Transverse colon (tissue), 4 donors: ENCODE results near the gene EFCAB12. TPM values are rescaled to one million over a fixed set of nuclear protein-coding genes. Genes with fewer than 3 reads are reported as not detected.

Experiments used
- DNase-seq: peaks from one replicate; pipeline ENCODE4 v3.0.0-alpha.2; 2019
- H3K27ac ChIP-seq, 4 donors: fragments of 200-600 bp; sonication (generic); 2 replicates each; pipeline ENCODE4 v1.5.1; 2016 to 2018; ENCODE audit warnings: inconsistent platforms in 4 of 4
- H3K27me3 ChIP-seq: fragments of 200-600 bp; sonication (generic); 2 replicates; pipeline ENCODE4 v1.5.1; 2017; ENCODE audit warnings: inconsistent platforms
- H3K36me3 ChIP-seq, 4 donors: fragments of 200-600 bp; sonication (generic); 2 replicates each; pipeline ENCODE4 v1.5.1; 2017 to 2019; ENCODE audit warnings: inconsistent platforms in 4 of 4
- H3K4me1 ChIP-seq, 4 donors: fragments of 200-600 bp; sonication (generic); 2 replicates each; pipeline ENCODE4 v1.5.1; 2017 to 2020; ENCODE audit warnings: inconsistent platforms in 4 of 4
- H3K4me3 ChIP-seq, 4 donors: fragments of 200-600 bp; sonication (generic); 1 replicate in 1 of 4; 2 replicates in 3 of 4; pipeline versions ENCODE4 v1.5.1 to v1.6.1; 2017 to 2019; ENCODE audit warnings: inconsistent platforms in 4 of 4
- H3K9me3 ChIP-seq, 2 donors: fragments of 200-600 bp; sonication (generic); 2 replicates each; pipeline ENCODE4 v1.5.1; 2017 to 2019; ENCODE audit warnings: inconsistent platforms in 2 of 2
- CTCF ChIP-seq, 5 experiments: fragments of 200-600 bp in 3 of 5; fragments of 450-650 bp in 2 of 5; sonication (generic) in 3 of 5; IDR thresholded peaks; 1 replicate in 2 of 5; 2 replicates in 3 of 5; pipeline ENCODE4 v1.5.1; 2016 to 2017; ENCODE audit warnings: antibody characterized with exemption in 5 of 5, inconsistent platforms in 3 of 5, mild to moderate bottlenecking in 2 of 5, moderate library complexity in 1 of 5
- EP300 ChIP-seq: sonication (generic); formaldehyde crosslinking; IDR thresholded peaks from one replicate; pipeline ENCODE4 v1.6.1; 2017; ENCODE audit warnings: antibody characterized with exemption, low read depth
- POLR2A ChIP-seq: fragments of 450-650 bp; IDR thresholded peaks from one replicate; pipeline ENCODE4 v1.6.1; 2016; ENCODE audit warnings: antibody characterized with exemption, mild to moderate bottlenecking, moderate library complexity
- POLR2AphosphoS5 ChIP-seq, 3 donors: sonication (generic); formaldehyde crosslinking; IDR thresholded peaks; one replicate each; pipeline ENCODE4 v1.6.1; 2016; ENCODE audit warnings: antibody characterized with exemption in 3 of 3
- WGBS, 2 donors: methylation state at CpG; one replicate each; pipeline ENCODE4 v1.1.5; 2018; ENCODE audit warnings: low coverage in 1 of 2; 5-methylcytosine and 5-hydroxymethylcytosine counted together
- in situ Hi-C, 4 donors: fragments of 200-750 bp; cut with MboI; loops; one replicate each; pipeline versions ENCODE4 v1.15.0 to v1.15.1; 2017; ENCODE audit warnings: low sequenced_read_pairs in 3 of 4, low pct_ligation_motif_present in 1 of 4, low pct_unique_long_range_greater_than_20kb in 1 of 4
- intact Hi-C: fragments of 100-400 bp; cut with DNase I; formaldehyde crosslinking; loops from one replicate; pipeline ENCODE4 v1.15.1; 2023; ENCODE audit warnings: low total_unique reads
- total RNA-seq, 4 donors: library from RNA; depleted of rRNA; stranded (reverse); fragments of >200 nt; gene quantifications; one replicate each; pipeline ENCODE4 v1.1.0, GENCODE V29; 2016

The EFCAB12 gene
- total RNA-seq, 4 donors from 2014 or later, result 0.14 to 0.32 TPM; not detected in 2

- whole genome bisulfite sequencing, 2 donors, result 71 to 100% methylated on average over 1 to 4 of the region's 4 CpGs
- H3K36me3 ChIP-seq, result peaks cover 0 to 33% (median 13%) of the 10 kb centered on the region in 4 donors
- H3K27me3 ChIP-seq, result no peaks in the 10 kb centered on the region
- peaks cover 3 to 27% (median 10%) of the 10 kb centered on the region in 4 donors for H3K4me1 ChIP-seq
- H3K9me3 ChIP-seq, result no peaks in the 10 kb centered on the region
- intact Hi-C loops, result no loop called here
- in situ Hi-C loops, result no loop called here
- DNase-seq, result no peak
- TF ChIP-seq EP300 (no peak), POLR2A (no peak), POLR2AphosphoS5 (IDR thresholded peaks at IDR 0.05) (no peak), CTCF (IDR thresholded peaks at IDR 0.05) (no peak)
- no peak overlapping the region for H3K4me3 ChIP-seq
- H3K27ac ChIP-seq, result peak overlapping the region in 1 of 4 donors; percentile 62
Observed at GRCh38 chr3:129429602-129430001, 1.2 kb upstream of the EFCAB12 start.

GRCh38 chr3:129429080-129429451 lies 630 bp upstream of the EFCAB12 start:
- DNase-seq, result no peak
- peak overlapping the region in 1 of 4 donors; percentile 44 for H3K4me3 ChIP-seq
- intact Hi-C loops (no loop called here), in situ Hi-C loops (no loop called here)
- H3K9me3 ChIP-seq, result no peaks in the 10 kb centered on the region
- WGBS, 2 donors, result 81 to 85% methylated on average over 3 of the region's 3 CpGs
- no peak for TF ChIP-seq POLR2A
- no peak for TF ChIP-seq EP300
- no peak for TF ChIP-seq POLR2AphosphoS5 (IDR thresholded peaks at IDR 0.05)
- TF ChIP-seq CTCF (IDR thresholded peaks at IDR 0.05), result no peak
- peaks cover 3 to 22% (median 10%) of the 10 kb centered on the region in 4 donors for H3K4me1 ChIP-seq
- H3K27ac ChIP-seq, result peak overlapping the region; percentile 60 to 74 (median 68)
- H3K36me3 ChIP-seq, result peaks cover 0 to 32% (median 13%) of the 10 kb centered on the region in 4 donors
- H3K27me3 ChIP-seq, result no peaks in the 10 kb centered on the region

DNA sequence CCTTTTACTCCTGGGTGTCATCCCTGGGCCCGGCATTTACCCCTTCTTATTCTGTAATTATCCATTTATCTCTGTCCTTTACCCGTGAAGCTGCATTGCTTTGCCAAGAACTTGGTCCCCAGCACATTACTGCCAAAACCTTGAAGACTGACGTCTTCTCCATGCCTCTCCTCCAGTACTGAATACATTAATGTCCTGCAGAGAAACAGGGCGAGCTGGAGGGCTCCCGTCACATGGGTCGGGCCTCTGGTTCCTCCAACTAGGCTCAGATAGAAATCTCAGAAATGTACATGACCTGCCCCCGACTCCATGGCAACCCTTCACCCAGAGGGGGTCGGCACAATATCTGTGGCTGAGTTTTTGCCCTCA lies 445 bp downstream of the EFCAB12 start:
- H3K36me3 ChIP-seq, result peaks cover 0 to 22% (median 9%) of the 10 kb centered on the region in 4 donors
- peaks cover 3 to 21% (median 10%) of the 10 kb centered on the region in 4 donors for H3K4me1 ChIP-seq
- intact Hi-C loops, result no loop called here
- TF ChIP-seq CTCF (IDR thresholded peaks at IDR 0.05) (no peak), EP300 (no peak), POLR2AphosphoS5 (IDR thresholded peaks at IDR 0.05) (no peak), POLR2A (no peak)
- no peaks in the 10 kb centered on the region for H3K9me3 ChIP-seq
- H3K27me3 ChIP-seq, result no peaks in the 10 kb centered on the region
- in situ Hi-C loops, result no loop called here
- 6 to 18% methylated on average over 3 to 8 of the region's 8 CpGs for WGBS, 2 donors
- DNase-seq, result no peak
- H3K4me3 ChIP-seq, result peak overlapping the region; percentile 5 to 80 (median 34)
- no peak overlapping the region for H3K27ac ChIP-seq

DNA sequence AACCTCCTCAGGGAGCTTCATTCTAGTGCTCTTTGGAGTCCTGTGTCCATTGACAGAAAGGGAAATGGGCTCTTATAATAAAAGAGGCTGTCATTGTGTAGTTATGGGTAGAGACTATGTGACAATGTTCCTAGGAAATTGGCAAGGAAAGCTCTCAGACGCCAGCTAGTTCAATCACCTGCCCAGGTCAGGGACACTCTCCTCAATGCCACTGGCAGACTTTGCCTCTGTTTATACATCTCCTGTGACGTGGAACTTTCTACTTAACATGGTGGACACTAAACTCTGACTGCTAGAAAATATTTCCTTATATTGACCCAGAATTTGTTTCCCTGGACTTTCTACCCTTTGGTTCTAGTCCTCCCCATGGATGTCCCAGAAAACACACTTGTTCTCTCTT lies 2.8 kb downstream of the EFCAB12 start:
- peaks cover 0 to under 1% (median 0%) of the 10 kb centered on the region in 4 donors for H3K36me3 ChIP-seq
- TF ChIP-seq POLR2AphosphoS5 (IDR thresholded peaks at IDR 0.05), result no peak
- no peak for TF ChIP-seq EP300
- TF ChIP-seq CTCF (IDR thresholded peaks at IDR 0.05), result no peak
- no peak for TF ChIP-seq POLR2A
- WGBS, 2 donors, result 64% methylated on average over 2 of the region's 2 CpGs; no CpG with 5 or more reads in 1 of the 2 donors
- intact Hi-C loops, result no loop called here
- H3K9me3 ChIP-seq, result no peaks in the 10 kb centered on the region
- H3K27me3 ChIP-seq, result no peaks in the 10 kb centered on the region
- in situ Hi-C loops, result no loop called here
- H3K27ac ChIP-seq, result no peak overlapping the region
- H3K4me1 ChIP-seq, result peaks cover 3 to 21% (median 10%) of the 10 kb centered on the region in 4 donors
- H3K4me3 ChIP-seq, result no peak overlapping the region
- no peak for DNase-seq
